T-cell (primary cell): ENCODE measurements around the gene SERAC1. TPM values are rescaled to one million over a fixed set of nuclear protein-coding genes. Genes with fewer than 3 reads are reported as not detected.
"Not testable (repeated sequence)": the region's sequence is repeated elsewhere in the genome, so short reads cannot be mapped to it uniquely, and the experiment has no call there.

Experiments
- ATAC-seq, 4 experiments: fragments of 200-7000 bp in 3 of 4; fragments of 150-1000 bp in 1 of 4; cut with Tn5 transposase; replicated peaks in 1 of 4; 1 replicate in 3 of 4; 2 replicates in 1 of 4; pipeline ENCODE4 v1.10.0; 2021; ENCODE audit warnings: moderate library complexity in 3 of 4, mild to moderate bottlenecking in 2 of 4, moderate number of reproducible peaks in 1 of 4
- CTCF ChIA-PET, 2 donors: fragments of 300-600 bp; sonication (Branson Sonifier 250); formaldehyde crosslinking; loops; one replicate each; lab custom pipeline; 2022; ENCODE audit warnings: antibody characterized with exemption in 2 of 2; lab: Charles Lee
- POLR2A ChIA-PET, 2 donors: fragments of 300-600 bp; sonication (Branson Sonifier 250); formaldehyde crosslinking; loops; one replicate each; lab custom pipeline; 2022; ENCODE audit warnings: antibody characterized with exemption in 2 of 2; lab: Charles Lee
- DNase-seq, 35 experiments: peaks; one replicate each; pipeline versions ENCODE4 v3.0.0 to v3.0.0-alpha.2; 2013 to 2023
- H3K27ac ChIP-seq: one replicate; pipeline ENCODE4 v1.5.1; 2013; ENCODE audit warnings: low read length
- H3K27me3 ChIP-seq, 2 experiments: replicated peaks in 1 of 2; 1 replicate in 1 of 2; 2 replicates in 1 of 2; pipeline versions ENCODE4 v1.6.1 to v1.7.0; 2013; ENCODE audit warnings: low read length in 1 of 2, mixed read lengths in 1 of 2; ENCODE audit not compliant: control insufficient read depth in 2 of 2, insufficient read depth in 2 of 2; ENCODE audit errors: extremely low read depth in 1 of 2
- H3K36me3 ChIP-seq, 2 donors: 1 replicate in 1 of 2; 2 replicates in 1 of 2; pipeline versions ENCODE4 v1.6.1 to v1.7.0; 2013; ENCODE audit warnings: low read length in 1 of 2; ENCODE audit not compliant: control insufficient read depth in 2 of 2, insufficient read depth in 1 of 2; ENCODE audit errors: extremely low read depth in 1 of 2
- H3K4me1 ChIP-seq, 2 experiments: 1 replicate in 1 of 2; 2 replicates in 1 of 2; pipeline versions ENCODE4 v1.6.1 to v1.7.0; 2013; ENCODE audit warnings: low read length in 2 of 2, mixed read lengths in 1 of 2; ENCODE audit not compliant: insufficient read depth in 2 of 2, control insufficient read depth in 1 of 2; ENCODE audit errors: extremely low read depth in 1 of 2
- H3K4me3 ChIP-seq, 2 donors: 1 replicate in 1 of 2; 2 replicates in 1 of 2; pipeline versions ENCODE4 v1.5.1 to v1.7.0; 2013; ENCODE audit warnings: mild to moderate bottlenecking in 2 of 2, low read length in 1 of 2, moderate library complexity in 1 of 2; ENCODE audit not compliant: control insufficient read depth in 1 of 2; ENCODE audit errors: extremely low read depth in 1 of 2
- H3K9me3 ChIP-seq: 2 replicates; pipeline ENCODE4 v1.7.0; 2013
- H3K27ac Mint-ChIP-seq, 2 donors: one replicate each; pipeline ENCODE4 v1.8.0; 2020 to 2021; ENCODE audit warnings: mild to moderate bottlenecking in 2 of 2, mixed read lengths in 2 of 2
- H3K27me3 Mint-ChIP-seq, 2 donors: one replicate each; pipeline ENCODE4 v1.8.0; 2021 to 2022; ENCODE audit warnings: mixed read lengths in 2 of 2
- H3K36me3 Mint-ChIP-seq: one replicate; pipeline ENCODE4 v1.8.0; 2021; ENCODE audit warnings: mixed read lengths
- H3K4me1 Mint-ChIP-seq, 3 donors: one replicate each; pipeline ENCODE4 v1.8.0; 2020 to 2022; ENCODE audit warnings: mixed read lengths in 3 of 3, mild to moderate bottlenecking in 1 of 3
- H3K4me3 Mint-ChIP-seq, 3 donors: one replicate each; pipeline ENCODE4 v1.8.0; 2020 to 2022; ENCODE audit warnings: mild to moderate bottlenecking in 3 of 3, mixed read lengths in 3 of 3, moderate library complexity in 3 of 3
- H3K9me3 Mint-ChIP-seq, 3 donors: one replicate each; pipeline ENCODE4 v1.8.0; 2020 to 2022; ENCODE audit warnings: mixed read lengths in 3 of 3
- WGBS: methylation state at CpG from one replicate; pipeline ENCODE4 v1.1.5; 2013; ENCODE audit warnings: missing lambda C conversion rate; ENCODE audit not compliant: insufficient coverage; 5-methylcytosine and 5-hydroxymethylcytosine counted together
- total RNA-seq, 35 experiments: library from RNA in 6 of 35; stranded (reverse) in 6 of 35; fragments of 120-200 nt in 1 of 35; gene quantifications; one replicate each; pipeline versions ENCODE4 v1.2.1 to v1.2.4 and lab custom pipeline; 2013 to 2026

SERAC1 gene
- total RNA-seq, 5 donors from 2014 or later (not counting 1 experiment from before 2014, with no cell fraction given): 2.9 to 4.7 (median 3.4) TPM

DNA sequence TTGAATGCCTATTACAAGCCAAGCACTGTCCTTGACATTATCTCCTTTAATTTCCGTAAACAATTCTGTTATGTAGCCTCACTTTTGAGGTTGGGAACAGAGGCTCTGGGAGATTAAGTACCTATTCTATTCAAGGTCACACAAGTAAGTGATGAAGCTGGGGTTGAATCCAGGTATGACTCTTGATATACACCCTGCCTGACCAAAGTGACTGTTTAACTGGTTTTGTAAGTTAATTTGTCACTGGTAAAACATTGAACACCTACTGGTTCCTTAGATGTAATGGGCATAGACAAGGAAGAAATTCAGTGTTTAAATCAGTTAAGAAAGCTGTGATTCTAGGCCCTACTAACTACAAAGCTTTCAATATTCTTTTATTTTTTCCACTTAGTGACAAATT lies 23.0 kb upstream of the SERAC1 start:
- Mint-ChIP-seq H3K36me3 (peaks cover 51% of the 10 kb centered on the region), H3K4me1 (no peaks in the 10 kb centered on the region), H3K4me3 (no peak overlapping the region), H3K9me3 (peaks cover 0 to 3% (median 0%) of the 10 kb centered on the region in 3 donors), H3K27me3 (no peaks in the 10 kb centered on the region), H3K27ac (no peak overlapping the region)
- no peak for DNase-seq
- peaks cover 0 to 14% of the 10 kb centered on the region in 2 donors for H3K36me3 ChIP-seq
- H3K9me3 ChIP-seq: no peaks in the 10 kb centered on the region
- no peaks in the 10 kb centered on the region for H3K27me3 ChIP-seq
- WGBS: no CpG with 5 or more reads among the region's 1 CpG
- CTCF ChIA-PET: interaction anchor here in 1 of 2 donors (0.6 kb wide), 2 partner anchors 467 to 541 kb away, joined by 3 to 5 read pairs; no protein-coding TSS in a partner anchor
- H3K4me1 ChIP-seq: no peaks in the 10 kb centered on the region
- H3K4me3 ChIP-seq: no peak overlapping the region
- POLR2A ChIA-PET: interaction anchor here in 1 of 2 donors (0.6 kb wide), 2 partner anchors 11 to 93 kb away, joined by 3 read pairs; no protein-coding TSS in a partner anchor
- ATAC-seq: no peak
- H3K27ac ChIP-seq: no peak overlapping the region

DNA sequence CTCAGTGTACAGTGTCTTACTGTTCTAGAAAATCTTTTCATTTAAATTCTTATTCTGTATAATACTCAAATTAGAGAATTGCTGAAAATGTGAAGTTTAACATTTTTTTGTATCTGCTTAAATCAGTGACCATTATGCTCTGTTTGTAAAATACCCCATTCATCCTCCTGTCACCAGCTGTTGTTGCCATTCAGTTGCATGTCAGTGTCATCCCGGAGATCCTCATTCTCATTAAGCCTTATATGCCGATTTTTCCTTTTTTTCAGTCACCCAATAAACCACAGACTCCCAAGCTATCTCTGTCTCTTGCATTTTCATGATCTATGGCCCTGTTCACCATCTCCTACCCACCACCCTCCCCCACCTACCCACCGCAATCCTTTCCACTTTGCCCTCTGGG lies 20.5 kb upstream of the SERAC1 start:
- POLR2A ChIA-PET: no interaction called here
- H3K4me3 ChIP-seq: no peak overlapping the region
- H3K36me3 Mint-ChIP-seq: peaks cover 54% of the 10 kb centered on the region
- no peaks in the 10 kb centered on the region for H3K27me3 Mint-ChIP-seq
- ATAC-seq (no peak), DNase-seq (no peak)
- no peaks in the 10 kb centered on the region for H3K9me3 ChIP-seq
- peaks cover 6 to 7% (median 6%) of the 10 kb centered on the region in 3 donors for H3K4me1 Mint-ChIP-seq
- no peak overlapping the region for H3K27ac Mint-ChIP-seq
- H3K4me1 ChIP-seq: peaks cover 0 to 2% of the 10 kb centered on the region in 2 experiments
- no peak overlapping the region for H3K4me3 Mint-ChIP-seq
- CTCF ChIA-PET: interaction anchor here (0.5 to 0.6 kb wide), 2 partner anchors 212 to 214 kb away, joined by 6 to 9 read pairs; no protein-coding TSS in a partner anchor
- H3K9me3 Mint-ChIP-seq: no peaks in the 10 kb centered on the region
- WGBS: 100% methylated on average over 1 of the region's 3 CpGs
- no peaks in the 10 kb centered on the region for H3K27me3 ChIP-seq
- H3K36me3 ChIP-seq: peaks cover 0 to 14% of the 10 kb centered on the region in 2 donors
- no peak overlapping the region for H3K27ac ChIP-seq

DNA sequence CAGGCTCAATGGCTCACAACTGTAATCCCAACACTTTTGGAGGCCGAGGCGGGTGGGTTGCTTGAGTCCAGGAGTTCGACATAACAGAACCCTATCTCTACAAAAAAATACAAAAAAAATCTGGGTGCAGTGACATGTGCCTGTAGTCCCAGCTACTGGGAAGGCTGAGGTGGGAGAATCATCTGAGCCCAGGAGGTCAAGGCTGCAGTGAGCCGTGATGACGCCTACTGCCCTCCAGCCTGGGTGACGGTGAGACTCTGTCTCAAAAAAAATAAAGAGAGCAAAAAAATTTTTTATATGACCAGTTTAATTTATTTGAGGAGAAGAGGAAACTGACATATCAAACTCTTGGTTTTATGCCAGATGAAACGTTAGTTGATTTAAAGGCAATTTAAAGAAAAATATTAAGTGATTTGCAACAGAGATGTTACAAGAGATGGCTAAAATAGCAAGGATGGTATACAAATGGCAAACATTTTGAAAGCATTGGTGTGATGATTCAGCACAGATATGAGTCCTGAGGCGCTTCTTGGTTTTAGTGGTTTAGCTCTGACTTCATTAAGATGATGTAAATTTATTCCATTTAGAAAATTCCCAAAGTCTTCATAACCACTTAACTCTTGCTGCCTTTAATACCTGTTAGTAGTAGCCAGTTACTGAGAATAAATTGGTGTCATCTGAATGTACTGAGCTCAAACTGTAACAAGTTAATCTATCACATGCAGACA lies 17.8 kb upstream of the SERAC1 start:
- ChIA-PET POLR2A (no interaction called here), CTCF (interaction anchor here in 1 of 2 donors (0.6 to 0.7 kb wide), 2 partner anchors 32 to 418 kb away, joined by 5 to 7 read pairs; no protein-coding TSS in a partner anchor)
- DNase-seq (no peak), ATAC-seq (no peak)
- 90% methylated on average over 2 of the region's 8 CpGs for WGBS
- Histone ChIP-seq H3K36me3 (peaks cover 0 to 7% of the 10 kb centered on the region in 2 donors), H3K27ac (no peak overlapping the region), H3K9me3 (no peaks in the 10 kb centered on the region), H3K4me1 (peaks cover 0 to 7% of the 10 kb centered on the region in 2 experiments), H3K27me3 (no peaks in the 10 kb centered on the region), H3K4me3 (no peak overlapping the region)
- H3K36me3 Mint-ChIP-seq: peaks cover 56% of the 10 kb centered on the region
- no peaks in the 10 kb centered on the region for H3K27me3 Mint-ChIP-seq
- H3K4me1 Mint-ChIP-seq: peaks cover 19 to 28% (median 21%) of the 10 kb centered on the region in 3 donors
- peaks cover 0 to 2% (median 0%) of the 10 kb centered on the region in 3 donors for H3K9me3 Mint-ChIP-seq
- no peak overlapping the region for H3K4me3 Mint-ChIP-seq
- no peak overlapping the region for H3K27ac Mint-ChIP-seq

DNA sequence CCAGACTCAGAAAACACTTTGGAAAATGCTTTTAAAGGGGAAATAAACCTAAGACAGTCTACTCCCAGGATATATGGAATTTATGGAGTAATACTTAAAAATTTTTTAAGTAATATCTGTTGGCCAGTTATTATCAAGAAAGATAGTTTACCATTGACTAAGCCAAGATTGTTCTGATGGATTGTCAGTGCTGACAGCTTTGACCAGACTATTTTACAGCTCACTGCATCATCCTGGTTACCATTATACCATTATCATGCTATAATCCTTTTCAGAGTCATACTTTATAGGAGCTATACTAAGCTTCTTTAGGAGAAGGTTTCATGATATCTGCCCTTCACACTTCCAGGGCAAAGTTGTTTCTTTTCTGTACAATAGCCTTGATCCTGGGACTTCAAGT lies 16.5 kb upstream of the SERAC1 start:
- DNase-seq (no peak), ATAC-seq (no peak)
- H3K9me3 Mint-ChIP-seq: peaks cover 0 to 4% (median 0%) of the 10 kb centered on the region in 3 donors
- H3K9me3 ChIP-seq: no peaks in the 10 kb centered on the region
- no peak overlapping the region for H3K4me3 Mint-ChIP-seq
- no peaks in the 10 kb centered on the region for H3K27me3 ChIP-seq
- no peak overlapping the region for H3K27ac ChIP-seq
- POLR2A ChIA-PET: interaction anchor here in 1 of 2 donors (0.6 kb wide), 1 partner anchor 350 kb away, joined by 3 read pairs; no protein-coding TSS in a partner anchor
- no peak overlapping the region for H3K27ac Mint-ChIP-seq
- peaks cover 0 to 7% of the 10 kb centered on the region in 2 experiments for H3K4me1 ChIP-seq
- peaks cover 65% of the 10 kb centered on the region for H3K36me3 Mint-ChIP-seq
- no peak overlapping the region for H3K4me3 ChIP-seq
- CTCF ChIA-PET: no interaction called here
- no peaks in the 10 kb centered on the region for H3K27me3 Mint-ChIP-seq
- H3K4me1 Mint-ChIP-seq: peaks cover 29 to 34% (median 31%) of the 10 kb centered on the region in 3 donors
- H3K36me3 ChIP-seq: peaks cover 0 to 7% of the 10 kb centered on the region in 2 donors

DNA sequence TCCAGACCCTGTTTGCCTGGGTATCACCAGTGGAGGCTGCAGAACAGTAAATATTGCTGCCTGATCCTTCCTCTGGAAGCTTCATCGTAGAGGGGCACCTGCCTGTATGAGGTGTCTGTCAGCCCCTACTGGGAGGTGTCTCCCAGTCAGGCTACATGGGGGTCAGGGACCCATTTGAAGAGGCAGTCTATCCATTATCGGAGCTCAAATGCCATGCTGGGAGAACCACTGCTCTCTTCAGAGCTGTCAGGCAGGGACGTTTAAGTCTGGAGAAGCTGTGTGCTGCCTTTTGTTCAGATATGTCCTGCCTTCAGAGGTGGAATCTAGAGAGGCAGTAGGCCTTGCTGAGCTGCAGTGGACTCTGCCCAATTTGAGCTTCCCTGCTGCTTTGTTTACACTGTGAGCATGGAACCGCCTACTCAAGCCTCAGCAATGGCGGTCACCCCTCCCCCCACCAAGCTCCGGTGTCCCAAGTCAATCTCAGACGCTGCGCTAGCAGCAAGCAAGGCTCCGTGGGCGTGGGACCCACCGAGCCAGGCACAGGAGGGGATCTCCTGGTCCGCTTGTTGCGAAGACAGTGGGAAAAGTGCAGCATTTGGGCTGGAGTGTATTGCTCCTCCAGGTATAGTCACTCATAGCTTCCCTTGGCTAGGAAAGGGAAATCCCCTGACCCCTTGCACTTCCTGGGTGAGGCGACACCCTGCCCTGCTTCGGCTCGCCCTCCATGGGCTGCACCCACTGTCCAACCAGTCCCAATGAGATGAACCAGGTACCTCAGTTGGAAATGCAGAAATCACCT lies 15.3 kb upstream of the SERAC1 start:
- H3K27me3 Mint-ChIP-seq, H3K9me3 Mint-ChIP-seq, H3K27ac Mint-ChIP-seq, ATAC-seq, H3K4me3 ChIP-seq, H3K27ac ChIP-seq, H3K4me3 Mint-ChIP-seq, DNase-seq, H3K4me1 ChIP-seq, H3K36me3 ChIP-seq, H3K9me3 ChIP-seq, POLR2A ChIA-PET, H3K27me3 ChIP-seq: not testable (repeated sequence)
- 89% methylated on average over 7 of the region's 16 CpGs for whole genome bisulfite sequencing
- CTCF ChIA-PET: interaction anchor here in 1 of 2 donors (0.6 kb wide), 1 partner anchor 827 kb away, joined by 3 read pairs; no protein-coding TSS in a partner anchor
- Mint-ChIP-seq H3K4me1 (peaks cover 41 to 45% (median 43%) of the 10 kb centered on the region in 3 donors), H3K36me3 (peaks cover 78% of the 10 kb centered on the region)

DNA sequence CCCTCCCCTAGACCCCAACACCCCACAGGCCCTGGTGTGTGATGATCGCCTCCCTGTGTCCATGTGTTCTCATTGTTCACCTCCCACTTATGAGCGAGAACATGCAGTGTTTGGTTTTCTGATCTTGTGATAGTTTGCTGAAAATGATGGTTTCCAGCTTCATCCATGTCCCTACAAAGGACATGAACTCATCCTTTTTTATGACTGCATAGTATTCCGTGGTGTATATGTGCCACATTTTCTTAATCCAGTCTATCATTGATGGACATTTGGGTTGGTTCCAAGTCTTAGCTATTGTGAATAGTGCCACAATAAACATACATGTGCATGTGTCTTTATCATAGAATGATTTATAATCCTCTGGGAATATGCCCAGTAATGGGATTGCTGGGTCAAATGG lies 9.7 kb upstream of the SERAC1 start:
- H3K4me3 Mint-ChIP-seq, H3K27me3 Mint-ChIP-seq, H3K9me3 Mint-ChIP-seq, ATAC-seq, CTCF ChIA-PET, H3K27ac ChIP-seq, H3K4me1 ChIP-seq, H3K27me3 ChIP-seq, H3K4me3 ChIP-seq, DNase-seq, POLR2A ChIA-PET, H3K36me3 ChIP-seq, H3K9me3 ChIP-seq, H3K27ac Mint-ChIP-seq: not testable (repeated sequence)
- Mint-ChIP-seq H3K36me3 (peaks cover 57% of the 10 kb centered on the region), H3K4me1 (peaks cover 37 to 49% (median 38%) of the 10 kb centered on the region in 3 donors)
- no CpG with 5 or more reads among the region's 3 CpGs for WGBS
